K562 (cell line): Measurements from ENCODE around the gene A1CF. TPM values are rescaled to one million over a fixed set of nuclear protein-coding genes. Genes with fewer than 3 reads are reported as not detected.

Experiments
- ATAC-seq: fragments of 200-7000 bp; cut with Tn5 transposase; 3 replicates; pipeline ENCODE4 v1.9.1; 2020; ENCODE audit warnings: moderate library complexity
- BruUV-seq: library from RNA; stranded (reverse); fragments of 400-500 nt; replicated peaks from 2 replicates; lab custom pipeline; 2021; lab: Mats Ljungman, UMichigan
- CTCF ChIA-PET: fragments of 300-600 bp; formaldehyde crosslinking; extraction: SDS; loops from one replicate; lab custom pipeline; 2021; ENCODE audit warnings: low intra/inter-chr PET ratio; lab: Yijun Ruan, JAX
- POLR2A ChIA-PET: fragments of 300-600, 350-650 bp; sonication (Branson Sonifier 250); formaldehyde crosslinking; extraction: SDS; loops from one replicate; lab custom pipeline; 2021; ENCODE audit warnings: antibody characterized with exemption, inconsistent platforms; lab: Yijun Ruan, JAX
- DNase-seq, 4 experiments: peaks; one replicate each; pipeline versions ENCODE4 v3.0.0 to v3.0.0-alpha.2; 2011 to 2018; ENCODE audit warnings: low spot score in 3 of 4, mixed read lengths in 3 of 4; ENCODE audit errors: extremely low read depth in 1 of 4
- FAIRE-seq: peaks from 2 replicates; lab custom pipeline; 2011; peaks lifted over from hg19 to GRCh38; lab: Jason Lieb, UNC
- H2AFZ ChIP-seq: 2 replicates; pipeline ENCODE4 v1.6.0; 2011; ENCODE audit warnings: low read depth, low read length, control low read depth, inconsistent platforms
- H3K27ac ChIP-seq: fragments of 200-600 bp; 3 replicates; pipeline ENCODE4 v1.8.0; 2011; ENCODE audit warnings: low read depth, mild to moderate bottlenecking, control low read depth, inconsistent platforms, low read length, moderate library complexity, mixed read lengths; ENCODE audit errors: extremely low read depth
- H3K27me3 ChIP-seq, 2 experiments: fragments of 300-600 bp in 1 of 2; 2 replicates in 1 of 2; 3 replicates in 1 of 2; pipeline versions ENCODE4 v1.6.0 to v1.8.0; 2011; ENCODE audit warnings: inconsistent platforms in 2 of 2, low read length in 2 of 2, mild to moderate bottlenecking in 1 of 2, mixed read lengths in 1 of 2, moderate library complexity in 1 of 2; ENCODE audit not compliant: control insufficient read depth in 2 of 2, insufficient read depth in 2 of 2
- H3K36me3 ChIP-seq: fragments of 300-600 bp; 3 replicates; pipeline ENCODE4 v1.8.0; 2011; ENCODE audit warnings: mild to moderate bottlenecking, low read length, inconsistent platforms; ENCODE audit not compliant: control insufficient read depth, insufficient read depth
- H3K4me1 ChIP-seq, 2 experiments: fragments of 200-600 bp in 1 of 2; replicated peaks in 1 of 2; 2 replicates in 1 of 2; 3 replicates in 1 of 2; pipeline versions ENCODE4 v1.5.1 to v1.8.0; 2011; ENCODE audit warnings: inconsistent platforms in 2 of 2, low read length in 2 of 2, mild to moderate bottlenecking in 1 of 2, mixed read lengths in 1 of 2, moderate library complexity in 1 of 2; ENCODE audit not compliant: control insufficient read depth in 2 of 2, insufficient read depth in 2 of 2
- H3K4me2 ChIP-seq: 2 replicates; pipeline ENCODE4 v1.6.1; 2011; ENCODE audit warnings: low read length, control low read depth, inconsistent platforms, mixed read lengths; ENCODE audit not compliant: insufficient read depth
- H3K4me3 ChIP-seq: fragments of 200-600 bp; sonication (generic), shearing (Covaris generic); 2 replicates; pipeline ENCODE4 v1.5.1; 2016; ENCODE audit warnings: control low read depth, inconsistent platforms
- H3K79me2 ChIP-seq: fragments of 200-600 bp; 3 replicates; pipeline ENCODE4 v1.8.0; 2011; ENCODE audit warnings: low read length, inconsistent platforms; ENCODE audit not compliant: control insufficient read depth, insufficient read depth
- H3K9ac ChIP-seq, 2 experiments: 2 replicates each; pipeline versions ENCODE4 v1.6.0 to v1.6.1; 2011; ENCODE audit warnings: low read depth in 2 of 2, low read length in 2 of 2, control low read depth in 1 of 2, inconsistent platforms in 1 of 2, mild to moderate bottlenecking in 1 of 2, mixed read lengths in 1 of 2; ENCODE audit not compliant: insufficient read depth in 1 of 2
- H3K9me1 ChIP-seq: one replicate; pipeline ENCODE4 v1.6.0; 2011; ENCODE audit warnings: inconsistent platforms, mild to moderate bottlenecking, low read length, moderate library complexity; ENCODE audit not compliant: control insufficient read depth, insufficient read depth
- H3K9me3 ChIP-seq: replicated peaks from 2 replicates; pipeline ENCODE4 v1.5.1; 2011; ENCODE audit warnings: low read depth, low read length, inconsistent platforms; ENCODE audit not compliant: control insufficient read depth, insufficient read depth
- H4K20me1 ChIP-seq: replicated peaks from 2 replicates; pipeline ENCODE4 v1.6.1; 2011; ENCODE audit warnings: low read length, inconsistent platforms, mixed read lengths; ENCODE audit not compliant: control insufficient read depth, insufficient read depth
- ILK ChIP-seq: fragments of 450-650 bp; IDR thresholded peaks from 2 replicates; pipeline ENCODE4 v1.6.1; 2016; ENCODE audit warnings: missing genetic modification characterization, low read depth, mild to moderate bottlenecking, missing compliant biosample characterization, moderate library complexity, borderline replicate concordance
- NCOA1 ChIP-seq: fragments of 450-650 bp; IDR thresholded peaks from 2 replicates; pipeline ENCODE4 v1.6.1; 2016; ENCODE audit warnings: low read depth
- NR1H2 ChIP-seq: sonication (generic); formaldehyde crosslinking; IDR thresholded peaks from 2 replicates; pipeline ENCODE4 v1.4.0; 2020; ENCODE audit warnings: mild to moderate bottlenecking, missing genetic modification reagents
- SMAD2 ChIP-seq: fragments of 150-350 bp; IDR thresholded peaks from 2 replicates; pipeline ENCODE4 v1.6.1; 2014; ENCODE audit warnings: low read depth, mild to moderate bottlenecking, low read length
- SNIP1 ChIP-seq: fragments of 450-650 bp; IDR thresholded peaks from 2 replicates; pipeline ENCODE4 v1.7.1; 2017; ENCODE audit warnings: low read depth, mild to moderate bottlenecking
- TARDBP ChIP-seq: fragments of 450-650 bp; IDR thresholded peaks from 2 replicates; pipeline ENCODE4 v1.6.1; 2016
- ZNF347 ChIP-seq: fragments of 450-650 bp; formaldehyde crosslinking; IDR thresholded peaks from 2 replicates; pipeline ENCODE4 v1.4.0; 2020; ENCODE audit warnings: low read depth, mild to moderate bottlenecking, moderate library complexity
- ZNF584 ChIP-seq: fragments of 200-800 bp; sonication (Bioruptor generic); IDR thresholded peaks from 2 replicates; pipeline ENCODE4 v1.6.1; 2016; ENCODE audit warnings: low read depth, mild to moderate bottlenecking, missing genetic modification characterization, missing compliant biosample characterization
- WGBS: fragments of 100-300 bp; shearing (Covaris generic); methylation state at CpG from one replicate; pipeline ENCODE4 v1.1.6; 2016; ENCODE audit warnings: low coverage, mixed read lengths; ENCODE audit not compliant: insufficient coverage; ENCODE audit errors: missing lambda C conversion rate; 5-methylcytosine and 5-hydroxymethylcytosine counted together
- in situ Hi-C: fragments of 300-500 bp; cut with MboI; formaldehyde crosslinking; loops from 4 replicates; pipeline ENCODE4 v1.15.0; 2018; ENCODE audit warnings: inconsistent platforms, mixed read lengths
- intact Hi-C: fragments of 100-400 bp; cut with micrococcal nuclease; formaldehyde crosslinking; loops from 2 replicates; pipeline ENCODE4 v1.14.2; 2022
- polyA plus RNA-seq, 8 experiments: library from polyadenylated mRNA; depleted of rRNA in 4 of 8; stranded (reverse) in 5 of 8; unstranded in 3 of 8; fragments of >200 nt; fragmentation: Nextera tagmentation in 2 of 8; fragmentation: Illumina TruSeq in 1 of 8; extraction: Ambion mirVana in 2 of 8; extraction: Trizol in 1 of 8; gene quantifications; 2 replicates each; pipeline versions ENCODE4 v1.2.1 to v1.2.3, GENCODE V29; 2011 to 2014; ENCODE audit warnings: inconsistent platforms in 1 of 8, missing spikeins in 1 of 8
- total RNA-seq, 7 experiments: library from RNA; depleted of rRNA in 6 of 7; stranded (reverse); fragments of >200 nt in 6 of 7; fragmentation: Illumina TruSeq in 2 of 7; extraction: Trizol in 2 of 7; gene quantifications; 2 replicates each; pipeline versions ENCODE4 v1.2.1 to v1.2.3, GENCODE V29; 2011 to 2021; ENCODE audit warnings: low replicate concordance in 1 of 7
- TF ChIP-seq, protein P1 (sequence below): sonication (generic); formaldehyde crosslinking; IDR thresholded peaks from 2 replicates; pipeline ENCODE4 v1.9.0; 2022; ENCODE audit warnings: mild to moderate bottlenecking, missing genetic modification reagents
- TF ChIP-seq, protein P2 (sequence below), 2 experiments: fragments of 450-650 bp in 1 of 2; sonication (generic) in 1 of 2; formaldehyde crosslinking in 1 of 2; IDR thresholded peaks; 2 replicates each; pipeline versions ENCODE4 v1.7.1 to v1.9.0; 2016 to 2022; ENCODE audit warnings: inconsistent platforms in 1 of 2, mild to moderate bottlenecking in 1 of 2, missing genetic modification reagents in 1 of 2
- TF ChIP-seq, protein P3 (sequence below): fragments of 450-650 bp; formaldehyde crosslinking; IDR thresholded peaks from 2 replicates; pipeline ENCODE4 v1.4.0; 2022; ENCODE audit warnings: missing genetic modification characterization

A1CF gene
- total and polyA plus RNA-seq, 9 of the 15 experiments (the other 6 are each of a cell fraction or from before 2014, with no cell fraction given), result 0.11 TPM; not detected in 8

DNA sequence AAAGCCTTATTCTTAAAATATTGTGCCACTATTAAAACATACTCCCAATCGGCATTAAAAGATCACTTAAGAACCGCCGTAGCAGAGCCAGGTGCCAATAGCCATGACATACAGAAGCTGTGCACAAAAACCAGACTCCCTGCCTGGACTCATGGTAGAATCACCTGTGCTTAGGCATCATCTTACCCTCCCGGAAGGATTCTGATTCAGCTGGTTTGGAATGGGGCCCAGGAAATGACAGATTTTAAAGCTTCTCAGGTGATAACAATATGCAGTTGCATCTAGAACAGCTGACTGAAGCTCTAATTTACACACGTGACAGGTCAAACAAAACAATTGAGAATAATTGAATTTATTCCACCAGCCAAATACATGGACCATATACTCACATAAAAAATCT lies 10.7 kb downstream of the A1CF start:
- ChIA-PET POLR2A (no interaction called here), CTCF (no interaction called here)
- no peaks in the 10 kb centered on the region for H4K20me1 ChIP-seq
- no peak overlapping the region for H2AFZ ChIP-seq
- FAIRE-seq, result no peak
- 2% methylated on average over 5 of the region's 5 CpGs for WGBS
- H3K4me3 ChIP-seq, result no peak overlapping the region
- no TSS peak for BruUV-seq
- H3K4me1 ChIP-seq, result no peaks in the 10 kb centered on the region
- H3K4me2 ChIP-seq, result no peak overlapping the region
- no peaks in the 10 kb centered on the region for H3K9me1 ChIP-seq
- H3K36me3 ChIP-seq, result no peaks in the 10 kb centered on the region
- H3K9ac ChIP-seq, result no peak overlapping the region
- no peak for DNase-seq
- ATAC-seq, result no peak
- H3K27ac ChIP-seq, result no peak overlapping the region
- no peaks in the 10 kb centered on the region for H3K27me3 ChIP-seq
- H3K9me3 ChIP-seq, result no peaks in the 10 kb centered on the region
- in situ Hi-C loops (no loop called here), intact Hi-C loops (no loop called here)
- H3K79me2 ChIP-seq, result no peaks in the 10 kb centered on the region
- TF ChIP-seq, protein P1, sequence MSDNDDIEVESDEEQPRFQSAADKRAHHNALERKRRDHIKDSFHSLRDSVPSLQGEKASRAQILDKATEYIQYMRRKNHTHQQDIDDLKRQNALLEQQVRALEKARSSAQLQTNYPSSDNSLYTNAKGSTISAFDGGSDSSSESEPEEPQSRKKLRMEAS (CRISPR knock-in tag), result no peak
- TF ChIP-seq SMAD2 (no peak), NCOA1 (no peak), SNIP1 (no peak), ILK (no peak), ZNF584 (CRISPR knock-in tag) (no peak), ZNF347 (CRISPR knock-in tag) (no peak), TARDBP (no peak), NR1H2 (CRISPR knock-in tag) (no peak)
- TF ChIP-seq, protein P2, sequence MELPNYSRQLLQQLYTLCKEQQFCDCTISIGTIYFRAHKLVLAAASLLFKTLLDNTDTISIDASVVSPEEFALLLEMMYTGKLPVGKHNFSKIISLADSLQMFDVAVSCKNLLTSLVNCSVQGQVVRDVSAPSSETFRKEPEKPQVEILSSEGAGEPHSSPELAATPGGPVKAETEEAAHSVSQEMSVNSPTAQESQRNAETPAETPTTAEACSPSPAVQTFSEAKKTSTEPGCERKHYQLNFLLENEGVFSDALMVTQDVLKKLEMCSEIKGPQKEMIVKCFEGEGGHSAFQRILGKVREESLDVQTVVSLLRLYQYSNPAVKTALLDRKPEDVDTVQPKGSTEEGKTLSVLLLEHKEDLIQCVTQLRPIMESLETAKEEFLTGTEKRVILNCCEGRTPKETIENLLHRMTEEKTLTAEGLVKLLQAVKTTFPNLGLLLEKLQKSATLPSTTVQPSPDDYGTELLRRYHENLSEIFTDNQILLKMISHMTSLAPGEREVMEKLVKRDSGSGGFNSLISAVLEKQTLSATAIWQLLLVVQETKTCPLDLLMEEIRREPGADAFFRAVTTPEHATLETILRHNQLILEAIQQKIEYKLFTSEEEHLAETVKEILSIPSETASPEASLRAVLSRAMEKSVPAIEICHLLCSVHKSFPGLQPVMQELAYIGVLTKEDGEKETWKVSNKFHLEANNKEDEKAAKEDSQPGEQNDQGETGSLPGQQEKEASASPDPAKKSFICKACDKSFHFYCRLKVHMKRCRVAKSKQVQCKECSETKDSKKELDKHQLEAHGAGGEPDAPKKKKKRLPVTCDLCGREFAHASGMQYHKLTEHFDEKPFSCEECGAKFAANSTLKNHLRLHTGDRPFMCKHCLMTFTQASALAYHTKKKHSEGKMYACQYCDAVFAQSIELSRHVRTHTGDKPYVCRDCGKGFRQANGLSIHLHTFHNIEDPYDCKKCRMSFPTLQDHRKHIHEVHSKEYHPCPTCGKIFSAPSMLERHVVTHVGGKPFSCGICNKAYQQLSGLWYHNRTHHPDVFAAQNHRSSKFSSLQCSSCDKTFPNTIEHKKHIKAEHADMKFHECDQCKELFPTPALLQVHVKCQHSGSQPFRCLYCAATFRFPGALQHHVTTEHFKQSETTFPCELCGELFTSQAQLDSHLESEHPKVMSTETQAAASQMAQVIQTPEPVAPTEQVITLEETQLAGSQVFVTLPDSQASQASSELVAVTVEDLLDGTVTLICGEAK (IDR thresholded peaks at IDR 0.05), result no peak
- TF ChIP-seq, protein P2 (CRISPR knock-in tag; IDR thresholded peaks at IDR 0.05), result no peak
- TF ChIP-seq, protein P3, sequence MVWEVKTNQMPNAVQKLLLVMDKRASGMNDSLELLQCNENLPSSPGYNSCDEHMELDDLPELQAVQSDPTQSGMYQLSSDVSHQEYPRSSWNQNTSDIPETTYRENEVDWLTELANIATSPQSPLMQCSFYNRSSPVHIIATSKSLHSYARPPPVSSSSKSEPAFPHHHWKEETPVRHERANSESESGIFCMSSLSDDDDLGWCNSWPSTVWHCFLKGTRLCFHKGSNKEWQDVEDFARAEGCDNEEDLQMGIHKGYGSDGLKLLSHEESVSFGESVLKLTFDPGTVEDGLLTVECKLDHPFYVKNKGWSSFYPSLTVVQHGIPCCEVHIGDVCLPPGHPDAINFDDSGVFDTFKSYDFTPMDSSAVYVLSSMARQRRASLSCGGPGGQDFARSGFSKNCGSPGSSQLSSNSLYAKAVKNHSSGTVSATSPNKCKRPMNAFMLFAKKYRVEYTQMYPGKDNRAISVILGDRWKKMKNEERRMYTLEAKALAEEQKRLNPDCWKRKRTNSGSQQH (CRISPR knock-in tag), result no peak
